Measurements from ENCODE around the gene PPP1R13B.

DNA sequence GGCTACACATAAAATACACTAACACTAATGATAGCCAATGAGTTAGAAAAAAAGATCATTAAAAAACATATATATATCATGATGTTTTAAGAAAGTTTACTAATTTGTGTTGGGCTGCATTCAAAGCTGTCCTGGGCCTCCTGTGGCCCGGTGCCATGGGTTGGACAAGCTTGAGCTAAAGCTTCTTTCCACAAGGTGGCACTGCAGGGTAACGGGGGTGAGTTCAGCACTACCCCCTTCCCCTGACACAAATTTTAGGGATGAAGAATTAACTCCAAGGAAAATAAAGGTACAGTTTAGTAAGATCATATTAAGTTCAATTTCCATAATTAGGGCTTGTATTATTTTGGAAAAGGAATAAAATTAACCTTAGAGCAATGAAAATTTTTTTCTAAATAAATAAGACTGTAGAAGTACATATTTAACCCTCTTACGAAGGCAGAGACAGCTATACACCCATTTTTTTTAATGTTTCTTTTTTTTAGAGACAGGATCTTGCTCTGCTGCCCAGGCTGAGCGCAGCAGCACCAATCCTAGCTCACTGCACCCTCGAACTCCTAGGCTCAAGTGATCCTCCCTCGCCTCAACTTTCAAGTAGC lies 38.9 kb downstream of the PPP1R13B start:
- TF ChIP-seq CTCF (IDR thresholded peaks at IDR 0.05) = peak; percentile 59; the same call in 1 of the 2 replicates
- no peak for TF ChIP-seq ZNF232 (CRISPR knock-in tag; IDR thresholded peaks at IDR 0.05)
- no peak for TF ChIP-seq JUN (CRISPR knock-in tag; IDR thresholded peaks at IDR 0.05)
- no peak for TF ChIP-seq CBFB (CRISPR knock-in tag; IDR thresholded peaks at IDR 0.05; ENCODE audit: low read depth)
- TF ChIP-seq CREB1 (CRISPR knock-in tag; IDR thresholded peaks at IDR 0.05) = no peak
- TF ChIP-seq E2F1 (CRISPR knock-in tag; IDR thresholded peaks at IDR 0.05) = no peak
- no peak for TF ChIP-seq ETV6 (CRISPR knock-in tag; IDR thresholded peaks at IDR 0.05)
- TF ChIP-seq ZNF416 (CRISPR knock-in tag; IDR thresholded peaks at IDR 0.05) = no peak

Data from WTC11 (cell line).